Cardiac muscle cell (in vitro differentiated cells and primary cell): ENCODE measurements around the gene PRKD3. TPM values are rescaled to one million over a fixed set of nuclear protein-coding genes. Genes with fewer than 3 reads are reported as not detected.
A peak's percentile ranks its signal among the peaks of the same experiment; 100 is the strongest.

Source experiments
- DNase-seq, 2 donors: peaks; one replicate each; pipeline versions ENCODE4 v3.0.0 to v3.0.0-alpha.2; 2010 to 2017; ENCODE audit warnings: low read depth in 1 of 2, low spot score in 1 of 2
- H3K27ac ChIP-seq: fragments of 200-600 bp; sonication (generic); 2 replicates; pipeline ENCODE4 v1.5.1; 2016
- H3K27me3 ChIP-seq: fragments of 200-600 bp; sonication (generic); 2 replicates; pipeline ENCODE4 v1.6.0; 2016; ENCODE audit warnings: control low read depth
- H3K36me3 ChIP-seq: fragments of 200-600 bp; sonication (generic); 2 replicates; pipeline ENCODE4 v1.5.1; 2016; ENCODE audit warnings: control low read depth
- H3K4me1 ChIP-seq: fragments of 200-600 bp; sonication (generic); 2 replicates; pipeline ENCODE4 v1.8.1; 2017; ENCODE audit warnings: low read depth, mild to moderate bottlenecking, mixed run types
- H3K4me3 ChIP-seq: fragments of 200-600 bp; sonication (generic); 2 replicates; pipeline ENCODE4 v1.5.1; 2016; ENCODE audit warnings: mild to moderate bottlenecking
- H3K9me3 ChIP-seq: fragments of 200-600 bp; sonication (generic); 2 replicates; pipeline ENCODE4 v1.5.1; 2017; ENCODE audit warnings: low read depth, mild to moderate bottlenecking, control low read depth
- polyA plus RNA-seq: library from polyadenylated mRNA; unstranded; fragments of >200 nt; fragmentation: Nextera tagmentation; extraction: Ambion mirVana; gene quantifications from 2 replicates; pipeline ENCODE4 v1.2.1, GENCODE V29; 2016
- total RNA-seq: library from RNA; depleted of rRNA; stranded (reverse); fragments of >200 nt; gene quantifications from 2 replicates; pipeline ENCODE4 v1.2.3, GENCODE V29; 2016
- TF ChIP-seq, protein P1 (sequence below): IDR thresholded peaks from 2 replicates; pipeline ENCODE4 v1.5.1; 2012; ENCODE audit warnings: low read depth, mild to moderate bottlenecking, low read length

The PRKD3 gene
- total and polyA plus RNA-seq, 2 experiments from 2014 or later = 13.2 to 20.2 TPM

DNA sequence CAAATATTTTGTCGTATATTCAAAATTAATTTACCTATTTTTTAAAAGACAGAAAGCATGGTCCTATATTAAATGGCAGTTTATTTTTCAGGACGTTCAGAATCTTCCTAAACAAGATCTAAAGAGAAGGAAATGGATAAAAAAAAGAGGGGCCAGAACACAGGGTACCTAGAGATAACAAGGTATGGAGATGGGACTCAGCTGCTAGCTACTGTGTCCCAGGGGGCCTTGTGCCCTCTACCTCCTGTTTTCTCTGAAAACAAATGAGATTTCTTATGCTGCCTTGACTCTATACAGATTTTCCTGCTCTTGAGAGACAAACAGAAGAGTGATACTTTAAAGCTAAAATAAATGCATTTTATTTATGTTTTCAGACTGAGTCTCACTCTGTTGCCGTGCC lies 9.3 kb downstream of the PRKD3 start:
- H3K36me3 ChIP-seq = no peaks in the 10 kb centered on the region
- no peaks in the 10 kb centered on the region for H3K9me3 ChIP-seq
- no peak overlapping the region for H3K27ac ChIP-seq
- no peak overlapping the region for H3K4me3 ChIP-seq
- TF ChIP-seq, protein P1, sequence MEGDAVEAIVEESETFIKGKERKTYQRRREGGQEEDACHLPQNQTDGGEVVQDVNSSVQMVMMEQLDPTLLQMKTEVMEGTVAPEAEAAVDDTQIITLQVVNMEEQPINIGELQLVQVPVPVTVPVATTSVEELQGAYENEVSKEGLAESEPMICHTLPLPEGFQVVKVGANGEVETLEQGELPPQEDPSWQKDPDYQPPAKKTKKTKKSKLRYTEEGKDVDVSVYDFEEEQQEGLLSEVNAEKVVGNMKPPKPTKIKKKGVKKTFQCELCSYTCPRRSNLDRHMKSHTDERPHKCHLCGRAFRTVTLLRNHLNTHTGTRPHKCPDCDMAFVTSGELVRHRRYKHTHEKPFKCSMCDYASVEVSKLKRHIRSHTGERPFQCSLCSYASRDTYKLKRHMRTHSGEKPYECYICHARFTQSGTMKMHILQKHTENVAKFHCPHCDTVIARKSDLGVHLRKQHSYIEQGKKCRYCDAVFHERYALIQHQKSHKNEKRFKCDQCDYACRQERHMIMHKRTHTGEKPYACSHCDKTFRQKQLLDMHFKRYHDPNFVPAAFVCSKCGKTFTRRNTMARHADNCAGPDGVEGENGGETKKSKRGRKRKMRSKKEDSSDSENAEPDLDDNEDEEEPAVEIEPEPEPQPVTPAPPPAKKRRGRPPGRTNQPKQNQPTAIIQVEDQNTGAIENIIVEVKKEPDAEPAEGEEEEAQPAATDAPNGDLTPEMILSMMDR = no peak
- peaks cover 15% of the 10 kb centered on the region for H3K4me1 ChIP-seq
- no peak for DNase-seq
- no peaks in the 10 kb centered on the region for H3K27me3 ChIP-seq

DNA sequence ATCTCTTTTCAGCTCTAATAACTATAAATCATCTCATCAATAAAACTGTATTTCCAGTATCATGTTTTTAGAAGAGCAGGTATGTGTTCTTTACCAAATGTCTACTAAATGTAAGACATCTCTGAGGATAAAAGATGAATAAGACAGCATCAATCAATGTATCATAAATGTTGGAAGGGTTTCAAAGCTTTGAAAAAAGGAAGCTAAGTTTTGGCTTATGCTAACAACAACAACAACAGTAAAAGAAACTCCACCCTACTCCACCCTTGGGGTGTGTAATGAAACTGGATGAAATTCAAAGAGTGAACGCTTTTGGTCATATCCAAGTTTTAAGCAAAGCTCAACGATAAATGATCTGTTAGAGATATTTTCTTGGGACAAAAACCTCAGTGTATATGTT lies 17.1 kb downstream of the PRKD3 start:
- DNase-seq = no peak
- no peaks in the 10 kb centered on the region for H3K36me3 ChIP-seq
- H3K27me3 ChIP-seq = no peaks in the 10 kb centered on the region
- no peaks in the 10 kb centered on the region for H3K9me3 ChIP-seq
- TF ChIP-seq, protein P1 = no peak
- no peak overlapping the region for H3K4me3 ChIP-seq
- peaks cover 6% of the 10 kb centered on the region for H3K4me1 ChIP-seq
- H3K27ac ChIP-seq = no peak overlapping the region

DNA sequence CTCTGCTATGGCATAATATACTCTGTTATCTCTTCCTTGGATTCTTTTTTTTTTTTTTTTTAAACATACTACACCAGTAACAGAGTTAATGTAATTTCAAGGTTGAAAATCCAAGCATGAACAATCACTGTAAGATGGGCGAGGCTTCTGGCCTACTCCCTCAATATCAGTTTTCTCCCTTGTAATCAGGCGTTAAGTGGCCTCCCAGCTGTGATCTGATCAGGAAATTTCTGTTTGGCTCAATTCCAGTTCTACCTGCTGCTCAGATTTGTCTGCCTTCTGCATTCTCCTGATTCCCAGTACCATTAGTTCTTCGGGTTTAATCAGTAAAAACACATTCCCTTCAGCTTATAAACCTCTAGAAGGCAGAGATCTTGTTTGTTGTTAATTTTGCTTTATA lies 18.6 kb downstream of the PRKD3 start:
- Histone ChIP-seq H3K36me3 (no peaks in the 10 kb centered on the region), H3K27me3 (no peaks in the 10 kb centered on the region), H3K27ac (no peak overlapping the region), H3K9me3 (no peaks in the 10 kb centered on the region), H3K4me3 (no peak overlapping the region), H3K4me1 (peaks cover 18% of the 10 kb centered on the region)
- TF ChIP-seq, protein P1 = no peak
- peak in 1 of 2 donors; percentile 13 for DNase-seq

DNA sequence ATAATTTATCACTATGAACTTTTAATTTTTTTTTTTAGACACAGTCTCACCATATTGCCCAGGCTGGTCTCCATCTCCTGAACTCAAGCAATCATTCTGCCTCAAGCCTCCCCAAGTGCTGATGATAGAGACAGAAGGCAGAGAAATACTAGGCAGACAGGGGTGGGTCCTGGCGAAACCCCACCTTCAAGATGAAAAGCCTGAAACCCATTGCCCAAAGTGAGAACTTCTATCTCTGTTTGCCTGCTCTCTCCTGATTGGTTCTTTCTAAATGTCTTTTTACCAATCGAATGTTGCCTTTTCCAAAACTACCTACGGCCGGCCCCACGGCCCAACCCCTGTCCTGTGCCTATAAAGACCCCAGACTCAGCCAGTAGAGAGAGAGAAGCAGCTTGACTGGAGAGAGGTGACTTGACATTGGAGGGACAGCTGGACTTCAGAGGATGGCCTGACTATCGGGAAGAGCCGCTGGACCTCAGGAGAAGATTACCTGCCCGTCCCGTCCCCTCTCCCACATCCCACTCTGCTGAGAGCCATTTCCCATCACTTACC lies 21.9 kb downstream of the PRKD3 start:
- no peaks in the 10 kb centered on the region for H3K9me3 ChIP-seq
- H3K4me3 ChIP-seq = no peak overlapping the region
- H3K36me3 ChIP-seq = no peaks in the 10 kb centered on the region
- H3K27me3 ChIP-seq = no peaks in the 10 kb centered on the region
- no peak for DNase-seq
- H3K4me1 ChIP-seq = peaks cover 19% of the 10 kb centered on the region
- no peak overlapping the region for H3K27ac ChIP-seq
- TF ChIP-seq, protein P1 = no peak

DNA sequence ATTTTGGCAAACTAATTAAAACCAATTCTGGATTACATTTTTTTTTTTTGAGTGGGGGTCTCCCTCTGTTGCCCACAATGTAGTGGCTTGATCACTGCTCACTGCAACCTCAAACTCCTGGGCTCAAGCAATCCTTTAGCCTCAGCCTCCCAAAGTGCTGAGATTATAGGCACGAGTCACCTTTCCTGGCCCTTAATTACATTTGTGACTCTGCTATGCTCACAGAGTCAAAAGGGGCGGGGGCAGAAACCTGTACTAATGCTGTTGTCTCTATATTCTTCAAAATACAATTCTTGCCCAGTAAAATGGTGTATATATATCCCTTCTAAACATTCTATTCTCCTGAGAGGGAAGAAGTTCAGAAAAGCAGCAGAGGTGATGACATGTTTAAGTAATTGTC lies 23.2 kb downstream of the PRKD3 start:
- TF ChIP-seq, protein P1 = no peak
- no peaks in the 10 kb centered on the region for H3K36me3 ChIP-seq
- H3K4me1 ChIP-seq = peaks cover 19% of the 10 kb centered on the region
- no peaks in the 10 kb centered on the region for H3K27me3 ChIP-seq
- H3K9me3 ChIP-seq = no peaks in the 10 kb centered on the region
- H3K27ac ChIP-seq = peak overlapping the region; percentile 30
- no peak overlapping the region for H3K4me3 ChIP-seq
- DNase-seq = no peak

DNA sequence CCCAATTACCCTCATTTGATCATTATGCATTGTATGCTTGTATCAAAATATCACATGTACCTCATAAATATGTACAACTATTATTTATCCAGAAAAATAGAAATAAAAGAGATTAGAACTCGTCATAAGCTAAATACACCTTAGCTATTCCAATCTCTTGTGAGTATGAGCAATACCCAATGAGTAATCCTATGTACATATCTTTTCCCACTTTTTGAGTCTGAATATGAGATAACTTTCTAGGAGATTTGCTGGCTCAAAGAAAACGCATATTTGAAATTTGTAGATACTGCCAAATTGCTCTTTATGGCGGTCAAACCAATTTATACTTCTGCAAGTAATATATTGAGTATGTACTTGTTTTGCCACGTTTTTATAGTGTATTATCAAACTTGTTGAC lies 24.1 kb downstream of the PRKD3 start:
- TF ChIP-seq, protein P1 = no peak

More for the DNA sequence above, 24.1 kb downstream of the PRKD3 start:
- Histone ChIP-seq H3K36me3 (no peaks in the 10 kb centered on the region), H3K27ac (no peak overlapping the region), H3K27me3 (no peaks in the 10 kb centered on the region), H3K4me3 (no peak overlapping the region), H3K4me1 (peaks cover 14% of the 10 kb centered on the region), H3K9me3 (no peaks in the 10 kb centered on the region)
- no peak for DNase-seq
